Trophoblast cell (in vitro differentiated cells and primary cell): ENCODE results near the gene NCOA7.

Experiments
- DNase-seq, 2 donors: peaks; one replicate each; pipeline ENCODE4 v3.0.0-alpha.2; 2016
- H2AFZ ChIP-seq: 2 replicates; pipeline ENCODE4 v1.6.1; 2013; ENCODE audit warnings: low read length, moderate library complexity, mild to moderate bottlenecking; ENCODE audit not compliant: insufficient read depth, poor library complexity
- H2AK5ac ChIP-seq: 2 replicates; pipeline ENCODE4 v1.6.1; 2013; ENCODE audit warnings: mild to moderate bottlenecking, low read length
- H2BK120ac ChIP-seq: 2 replicates; pipeline ENCODE4 v1.6.1; 2013; ENCODE audit warnings: low read length, mild to moderate bottlenecking, moderate library complexity; ENCODE audit not compliant: insufficient read depth, poor library complexity
- H2BK12ac ChIP-seq: 2 replicates; pipeline ENCODE4 v1.6.1; 2013; ENCODE audit warnings: mild to moderate bottlenecking, low read length, moderate library complexity
- H2BK5ac ChIP-seq: 2 replicates; pipeline ENCODE4 v1.6.1; 2013; ENCODE audit warnings: low read length, low read depth, moderate library complexity, mild to moderate bottlenecking; ENCODE audit not compliant: poor library complexity
- H3K14ac ChIP-seq: 2 replicates; pipeline ENCODE4 v1.6.1; 2013; ENCODE audit warnings: mild to moderate bottlenecking, low read length
- H3K18ac ChIP-seq: 2 replicates; pipeline ENCODE4 v1.6.1; 2013; ENCODE audit warnings: mild to moderate bottlenecking, low read length
- H3K23ac ChIP-seq: 2 replicates; pipeline ENCODE4 v1.6.1; 2013; ENCODE audit warnings: low read length
- H3K27ac ChIP-seq: 2 replicates; pipeline ENCODE4 v1.5.1; 2013; ENCODE audit warnings: low read depth, mild to moderate bottlenecking, inconsistent platforms, low read length, moderate library complexity
- H3K27me3 ChIP-seq: 2 replicates; pipeline ENCODE4 v1.6.1; 2013; ENCODE audit warnings: inconsistent platforms, mild to moderate bottlenecking, low read length, moderate library complexity; ENCODE audit not compliant: insufficient read depth
- H3K36me3 ChIP-seq, 2 experiments: 1 replicate in 1 of 2; 2 replicates in 1 of 2; pipeline ENCODE4 v1.6.1; 2013; ENCODE audit warnings: low read length in 2 of 2, mild to moderate bottlenecking in 2 of 2, moderate library complexity in 1 of 2; ENCODE audit not compliant: insufficient read depth in 2 of 2, control insufficient read depth in 1 of 2
- H3K4ac ChIP-seq: 2 replicates; pipeline ENCODE4 v1.6.1; 2013; ENCODE audit warnings: low read depth, mild to moderate bottlenecking, low read length, moderate library complexity
- H3K4me1 ChIP-seq, 2 experiments: 1 replicate in 1 of 2; 2 replicates in 1 of 2; pipeline ENCODE4 v1.6.1; 2013; ENCODE audit warnings: low read length in 2 of 2, mild to moderate bottlenecking in 2 of 2, moderate library complexity in 1 of 2; ENCODE audit not compliant: insufficient read depth in 2 of 2, control insufficient read depth in 1 of 2
- H3K4me2 ChIP-seq: 2 replicates; pipeline ENCODE4 v1.6.1; 2013; ENCODE audit warnings: inconsistent platforms, mild to moderate bottlenecking, low read length, moderate library complexity
- H3K4me3 ChIP-seq: 2 replicates; pipeline ENCODE4 v1.5.1; 2013; ENCODE audit warnings: mild to moderate bottlenecking, low read depth, low read length, inconsistent platforms
- H3K79me1 ChIP-seq: one replicate; pipeline ENCODE4 v1.6.1; 2013; ENCODE audit warnings: low read length
- H3K79me2 ChIP-seq: 2 replicates; pipeline ENCODE4 v1.6.1; 2013; ENCODE audit warnings: low read length, mild to moderate bottlenecking; ENCODE audit not compliant: control insufficient read depth, insufficient read depth, poor library complexity
- H3K9ac ChIP-seq: 2 replicates; pipeline ENCODE4 v1.6.1; 2013; ENCODE audit warnings: mild to moderate bottlenecking, low read length
- H3K9me3 ChIP-seq: 2 replicates; pipeline ENCODE4 v1.6.1; 2013; ENCODE audit warnings: low read depth, mild to moderate bottlenecking, control low read depth, inconsistent platforms, low read length; ENCODE audit not compliant: insufficient read depth
- H4K12ac ChIP-seq: 2 replicates; pipeline ENCODE4 v1.6.1; 2013; ENCODE audit warnings: low read depth, mild to moderate bottlenecking, low read length, moderate library complexity
- H4K8ac ChIP-seq: 2 replicates; pipeline ENCODE4 v1.6.1; 2013; ENCODE audit warnings: low read depth, mild to moderate bottlenecking, low read length, moderate library complexity
- H4K91ac ChIP-seq: one replicate; pipeline ENCODE4 v1.6.1; 2013; ENCODE audit warnings: low read depth, mild to moderate bottlenecking, low read length, moderate library complexity
- WGBS: extraction: QIAGEN DNeasy Blood & Tissue Kit; methylation state at CpG from one replicate; pipeline ENCODE4 v1.1.7; 2013; ENCODE audit warnings: missing lambda C conversion rate; ENCODE audit not compliant: insufficient read length, insufficient coverage; ENCODE audit errors: extremely low coverage; 5-methylcytosine and 5-hydroxymethylcytosine counted together

The NCOA7 gene

DNA sequence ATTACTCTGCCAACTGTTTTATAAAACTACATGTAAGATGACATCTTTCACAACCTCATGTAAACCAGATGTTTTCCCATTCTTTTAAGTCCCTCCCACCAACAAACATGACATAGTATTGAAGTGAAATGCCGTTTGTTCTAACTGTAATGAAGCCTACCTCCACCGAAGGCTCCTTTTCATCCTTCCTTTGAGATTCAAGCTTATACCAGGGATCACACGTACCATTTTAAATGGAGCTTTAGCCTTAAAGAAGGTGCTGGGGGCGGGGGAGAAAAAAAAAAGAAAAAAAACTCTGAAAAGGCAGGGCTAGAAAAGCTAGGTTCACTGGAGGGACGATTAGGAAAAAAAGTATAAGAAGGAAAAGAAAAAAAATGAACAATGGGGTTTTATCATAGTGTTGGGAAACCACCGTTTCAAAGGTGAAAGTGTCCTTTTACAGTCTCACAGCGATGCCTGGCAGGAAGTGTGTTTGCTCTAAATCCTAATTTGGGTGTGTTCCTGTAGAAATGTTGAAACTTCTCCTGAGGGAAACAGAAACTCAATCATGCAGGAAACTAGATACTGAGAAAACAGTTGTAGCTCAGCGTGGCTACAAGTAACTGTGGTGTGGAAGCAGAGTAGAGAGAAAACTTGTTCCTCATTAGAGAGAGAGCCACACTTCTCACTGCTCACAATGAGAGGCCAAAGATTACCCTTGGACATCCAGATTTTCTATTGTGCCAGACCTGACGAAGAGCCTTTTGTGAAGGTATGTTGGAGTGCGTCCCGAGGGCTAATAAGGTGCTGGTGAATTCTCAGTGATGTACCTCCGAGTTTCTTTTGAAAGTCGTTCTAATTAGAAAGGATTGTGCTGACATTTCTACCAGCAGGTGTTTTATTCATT, 128.2 kb downstream of the NCOA7 start:
- peaks cover 6% of the 10 kb centered on the region for H3K79me1 ChIP-seq
- H3K36me3 ChIP-seq: peaks cover 7 to 9% of the 10 kb centered on the region in 2 experiments
- H2BK12ac ChIP-seq: peak overlapping the region; percentile 59
- no peak overlapping the region for H3K4ac ChIP-seq
- H3K4me1 ChIP-seq: peaks cover 4 to 13% of the 10 kb centered on the region in 2 experiments
- no peak overlapping the region for H2AK5ac ChIP-seq
- H4K8ac ChIP-seq: no peak overlapping the region
- no peak overlapping the region for H3K9ac ChIP-seq
- H3K23ac ChIP-seq: no peak overlapping the region
- H3K4me3 ChIP-seq: no peak overlapping the region
- H4K91ac ChIP-seq: peak overlapping the region; percentile 58
- H3K9me3 ChIP-seq: no peaks in the 10 kb centered on the region
- H2AFZ ChIP-seq: no peak overlapping the region
- H4K12ac ChIP-seq: no peak overlapping the region
- peak overlapping the region; percentile 46 for H3K27ac ChIP-seq
- peak; percentile 28 to 54 for DNase-seq
- H3K27me3 ChIP-seq: no peaks in the 10 kb centered on the region
- no peaks in the 10 kb centered on the region for H3K79me2 ChIP-seq
- peak overlapping the region; percentile 14 for H3K14ac ChIP-seq
- peak overlapping the region; percentile 59 for H2BK5ac ChIP-seq
- H3K4me2 ChIP-seq: peak overlapping the region; percentile 35
- peak overlapping the region; percentile 4 for H2BK120ac ChIP-seq
- H3K18ac ChIP-seq: no peak overlapping the region
- no CpG with 5 or more reads among the region's 13 CpGs for WGBS

GRCh38 chr6:125919618-125920017, 128.9 kb downstream of the NCOA7 start:
- no CpG with 5 or more reads among the region's 3 CpGs for WGBS
- Histone ChIP-seq H3K79me1 (peaks cover 7% of the 10 kb centered on the region), H3K36me3 (peaks cover 7 to 9% of the 10 kb centered on the region in 2 experiments), H3K27ac (peak overlapping the region; percentile 46), H3K4me3 (no peak overlapping the region), H3K18ac (no peak overlapping the region), H3K79me2 (no peaks in the 10 kb centered on the region), H3K4me1 (peaks cover 5 to 14% of the 10 kb centered on the region in 2 experiments), H3K23ac (no peak overlapping the region), H2AK5ac (no peak overlapping the region), H4K8ac (no peak overlapping the region), H3K9me3 (no peaks in the 10 kb centered on the region), H3K4ac (no peak overlapping the region), H3K9ac (no peak overlapping the region), H2BK5ac (no peak overlapping the region), H2BK12ac (no peak overlapping the region), H2BK120ac (no peak overlapping the region), H3K27me3 (no peaks in the 10 kb centered on the region), H2AFZ (no peak overlapping the region), H4K12ac (no peak overlapping the region), H4K91ac (no peak overlapping the region), H3K4me2 (peak overlapping the region; percentile 35), H3K14ac (no peak overlapping the region)
- no peak for DNase-seq

DNA sequence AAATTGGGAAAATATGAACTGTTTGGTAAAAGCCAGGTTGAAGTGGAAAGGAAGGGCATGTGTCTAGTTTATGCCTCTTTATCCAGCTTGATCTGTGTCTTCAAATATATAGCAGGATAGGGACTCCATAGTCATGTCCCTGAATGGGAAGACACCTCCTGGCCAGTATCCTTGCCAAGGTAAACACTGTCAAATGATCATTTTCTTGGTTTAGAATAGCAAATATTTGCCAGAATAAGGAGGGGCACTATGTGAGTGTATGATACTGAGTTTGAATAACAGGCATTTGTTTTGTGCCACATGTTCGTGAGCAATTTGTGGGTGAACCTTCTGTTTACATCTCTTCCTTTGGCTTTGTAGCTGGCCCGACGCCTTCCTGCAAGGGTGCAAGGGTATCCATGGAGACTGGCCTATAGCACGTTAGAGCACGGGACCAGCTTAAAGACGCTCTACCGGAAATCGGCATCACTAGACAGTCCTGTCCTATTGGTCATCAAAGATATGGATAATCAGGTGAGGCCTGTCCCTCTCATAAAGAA, 131.6 kb downstream of the NCOA7 start:
- H3K27me3 ChIP-seq: no peaks in the 10 kb centered on the region
- H3K27ac ChIP-seq: no peak overlapping the region
- H3K18ac ChIP-seq: no peak overlapping the region

DNA sequence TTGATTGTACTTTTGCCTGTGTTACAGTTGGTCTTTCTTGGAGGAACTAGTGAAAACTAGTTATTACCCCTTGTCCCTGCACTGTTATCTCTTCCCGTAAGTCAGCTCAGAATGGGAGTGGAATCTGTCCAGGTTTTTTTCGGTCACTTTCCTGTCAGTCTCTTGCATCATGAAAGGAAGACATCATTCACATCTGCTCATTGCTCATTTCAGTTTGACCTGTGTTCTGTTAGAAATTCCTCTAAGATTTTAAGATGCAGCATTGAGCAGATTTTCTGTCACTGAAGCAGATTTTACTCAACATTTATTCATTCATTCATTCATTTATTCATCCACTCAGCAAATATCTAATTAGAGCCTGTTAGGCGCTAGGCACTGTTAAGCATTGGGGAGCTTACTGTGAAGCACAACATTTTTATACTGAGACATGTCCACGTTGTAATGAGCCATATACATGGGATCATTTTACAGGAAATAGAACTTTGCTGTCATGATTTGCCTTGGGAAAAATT, 132.7 kb downstream of the NCOA7 start:
- H3K79me1 ChIP-seq: peaks cover 10% of the 10 kb centered on the region
- no CpG with 5 or more reads among the region's 4 CpGs for WGBS

More for the DNA sequence above, 131.6 kb downstream of the NCOA7 start:
- Histone ChIP-seq H4K12ac (no peak overlapping the region), H3K9me3 (no peaks in the 10 kb centered on the region), H2AFZ (no peak overlapping the region), H4K91ac (no peak overlapping the region), H2BK5ac (no peak overlapping the region), H2BK120ac (no peak overlapping the region), H3K9ac (no peak overlapping the region), H3K79me2 (no peaks in the 10 kb centered on the region), H2AK5ac (no peak overlapping the region), H3K14ac (no peak overlapping the region), H2BK12ac (no peak overlapping the region), H3K36me3 (peaks cover 4% of the 10 kb centered on the region in 2 experiments), H3K4me2 (no peak overlapping the region), H3K4ac (no peak overlapping the region), H3K4me3 (no peak overlapping the region), H3K4me1 (peaks cover 9 to 18% of the 10 kb centered on the region in 2 experiments), H3K79me1 (peaks cover 10% of the 10 kb centered on the region), H3K23ac (no peak overlapping the region), H4K8ac (peak overlapping the region; percentile 41)
- no peak for DNase-seq
- no CpG with 5 or more reads among the region's 8 CpGs for WGBS

More for the DNA sequence above, 132.7 kb downstream of the NCOA7 start:
- peaks cover 9 to 15% of the 10 kb centered on the region in 2 experiments for H3K4me1 ChIP-seq
- no peak overlapping the region for H4K91ac ChIP-seq
- no peaks in the 10 kb centered on the region for H3K79me2 ChIP-seq
- H3K23ac ChIP-seq: no peak overlapping the region
- H3K36me3 ChIP-seq: peaks cover 7% of the 10 kb centered on the region in 2 experiments
- H3K27me3 ChIP-seq: no peaks in the 10 kb centered on the region
- no peak overlapping the region for H3K9ac ChIP-seq
- no peak overlapping the region for H2AFZ ChIP-seq
- no peak for DNase-seq
- H2BK120ac ChIP-seq: no peak overlapping the region
- no peak overlapping the region for H2BK5ac ChIP-seq
- H3K4me2 ChIP-seq: no peak overlapping the region
- peak overlapping the region; percentile 53 for H3K27ac ChIP-seq
- H4K12ac ChIP-seq: no peak overlapping the region
- H3K4me3 ChIP-seq: no peak overlapping the region
- H3K9me3 ChIP-seq: no peaks in the 10 kb centered on the region
- H3K4ac ChIP-seq: no peak overlapping the region
- H3K14ac ChIP-seq: no peak overlapping the region
- no peak overlapping the region for H2BK12ac ChIP-seq
- H3K18ac ChIP-seq: no peak overlapping the region
- H2AK5ac ChIP-seq: no peak overlapping the region
- H4K8ac ChIP-seq: no peak overlapping the region
